GM18858 (cell line): ENCODE data around the gene IP6K3.

Experiments
- ATAC-seq: cut with Tn5 transposase; IDR thresholded peaks from one replicate; pipeline ENCODE4 v1.9.1; 2021; ENCODE audit not compliant: unreplicated experiment

The IP6K3 gene

DNA sequence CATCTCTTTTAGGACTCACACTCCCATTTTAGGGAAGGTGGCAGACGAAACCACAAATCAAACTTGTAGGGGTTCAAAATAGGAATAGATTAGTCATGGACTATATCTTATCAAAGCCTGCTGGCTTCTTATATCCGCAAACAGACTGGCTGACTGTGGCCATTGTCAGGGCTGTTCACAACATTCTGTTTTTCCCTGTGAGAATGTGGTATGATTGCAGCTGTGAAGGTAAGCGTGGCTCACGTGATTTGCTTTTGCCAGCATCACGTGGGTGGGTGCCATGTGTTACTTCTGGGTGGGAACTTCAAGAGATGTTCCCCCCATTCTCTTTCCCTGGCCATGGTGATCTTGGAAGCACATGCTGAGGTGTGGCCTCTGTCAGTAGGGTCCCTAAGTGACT lies 5.9 kb downstream of the IP6K3 start:
- ATAC-seq, result no peak

DNA sequence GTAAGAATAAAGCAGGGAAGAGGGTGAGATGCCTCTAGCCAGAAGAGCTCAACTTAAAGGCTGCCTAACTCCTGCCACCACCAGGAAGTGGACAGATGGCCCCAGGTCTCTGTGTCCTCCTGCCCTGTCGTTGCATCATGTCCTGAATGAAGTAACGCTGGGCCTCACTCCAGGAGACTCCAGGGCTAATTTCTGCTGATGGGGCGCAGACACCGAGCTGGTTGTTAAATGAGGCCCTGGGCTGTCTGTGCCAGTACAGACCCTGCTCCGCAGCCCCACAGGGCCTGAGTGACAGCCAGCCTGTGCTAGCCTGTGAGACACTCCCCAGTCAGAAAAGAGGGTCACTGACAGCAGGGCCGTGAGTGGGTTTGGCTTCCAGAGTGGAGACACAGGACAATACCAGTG lies 6.5 kb downstream of the IP6K3 start:
- no peak for ATAC-seq

DNA sequence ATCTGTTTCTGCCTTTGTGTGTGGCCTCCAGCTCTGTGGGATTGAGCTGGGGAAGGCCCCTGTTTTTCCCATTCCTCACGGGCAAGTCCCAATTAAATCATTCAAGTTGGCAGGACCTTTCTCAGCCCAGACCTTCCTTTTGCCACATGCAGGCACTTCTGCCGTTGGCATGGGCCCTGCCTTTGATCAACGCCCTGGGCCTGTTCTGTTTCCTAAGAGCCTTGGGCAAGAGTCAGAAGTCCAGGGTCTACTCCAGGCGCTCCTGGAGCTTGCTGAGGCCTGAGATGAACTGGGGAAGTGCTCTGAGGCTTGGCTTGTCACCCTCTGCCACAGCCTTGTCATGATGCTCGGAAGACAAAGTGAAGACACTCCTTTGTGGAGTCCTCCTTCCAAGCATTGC lies 7.1 kb downstream of the IP6K3 start:
- no peak for ATAC-seq

DNA sequence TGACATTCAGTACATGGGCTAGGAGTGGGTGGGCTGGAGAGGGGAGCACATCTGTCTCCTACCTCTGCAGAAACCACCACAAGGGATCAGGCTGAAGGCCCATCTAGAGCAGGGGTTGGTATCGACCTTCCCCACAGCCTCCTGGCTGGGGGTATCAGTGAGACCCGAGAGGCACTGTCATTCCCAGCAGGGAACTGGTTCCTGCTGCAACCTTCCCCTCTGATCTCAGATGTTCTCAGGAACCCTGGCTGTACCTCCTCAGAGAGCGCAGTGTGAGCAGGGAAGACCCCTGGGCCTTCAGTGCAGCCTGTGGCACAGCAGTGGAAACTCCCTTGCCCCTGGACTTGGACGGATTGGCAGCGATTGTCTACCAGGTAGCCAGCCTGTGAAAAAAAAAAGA lies 7.8 kb downstream of the IP6K3 start:
- no peak for ATAC-seq

DNA sequence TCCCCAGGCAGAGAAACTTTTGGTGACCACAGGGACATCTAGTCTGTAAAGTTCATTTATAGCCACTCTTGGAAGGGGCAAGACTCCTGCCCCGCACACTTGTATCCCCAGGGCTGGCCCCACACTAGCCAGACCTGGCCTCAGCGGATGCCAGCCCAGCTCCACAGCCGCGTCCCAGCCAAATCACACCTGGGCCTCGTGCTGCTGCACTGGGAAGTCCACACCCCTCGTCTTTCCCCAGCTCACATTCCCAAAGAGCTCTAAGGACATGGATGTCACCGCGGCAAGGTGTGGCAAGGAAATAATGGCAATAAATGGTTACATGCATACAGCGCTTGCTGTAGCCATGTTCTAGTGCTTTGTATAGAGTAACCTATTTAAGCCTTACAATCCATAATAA lies 8.6 kb downstream of the IP6K3 start:
- no peak for ATAC-seq

DNA sequence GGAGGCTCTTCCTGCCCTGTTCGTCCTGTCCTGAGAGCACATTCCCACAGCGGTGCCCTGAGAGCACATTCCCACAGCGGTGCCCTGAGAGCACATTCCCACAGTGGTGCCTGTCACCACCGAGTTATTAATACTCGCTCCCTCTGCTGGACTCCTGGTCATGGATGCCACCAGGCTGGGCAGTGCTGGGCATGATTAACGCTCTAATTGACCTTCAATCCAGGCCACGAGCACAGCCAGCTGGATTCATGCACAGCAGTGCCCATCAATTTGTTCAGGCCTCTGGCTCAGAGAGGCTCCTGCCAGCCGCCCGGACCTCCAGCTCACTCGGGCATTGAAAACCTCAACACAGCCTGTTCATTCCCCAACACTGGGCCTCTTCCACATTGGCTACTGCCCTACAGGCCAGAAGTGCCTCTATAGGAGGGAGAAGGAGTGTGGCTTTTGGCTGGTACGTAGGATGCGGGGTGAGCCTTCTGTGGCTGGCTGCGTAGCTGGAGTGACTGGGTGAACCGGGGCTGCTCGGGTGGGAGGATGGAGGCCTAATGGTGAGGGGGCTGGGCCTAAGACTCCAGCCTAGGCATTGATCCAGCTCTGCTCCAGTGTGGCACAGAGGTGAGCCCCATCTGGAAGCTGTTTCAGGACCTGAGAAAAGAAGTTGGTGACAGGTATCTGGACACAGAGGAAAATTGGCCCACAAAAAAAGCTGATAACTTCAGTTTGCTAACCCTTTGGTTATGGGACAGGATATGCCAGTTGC lies 9.3 kb downstream of the IP6K3 start:
- ATAC-seq, result no peak

DNA sequence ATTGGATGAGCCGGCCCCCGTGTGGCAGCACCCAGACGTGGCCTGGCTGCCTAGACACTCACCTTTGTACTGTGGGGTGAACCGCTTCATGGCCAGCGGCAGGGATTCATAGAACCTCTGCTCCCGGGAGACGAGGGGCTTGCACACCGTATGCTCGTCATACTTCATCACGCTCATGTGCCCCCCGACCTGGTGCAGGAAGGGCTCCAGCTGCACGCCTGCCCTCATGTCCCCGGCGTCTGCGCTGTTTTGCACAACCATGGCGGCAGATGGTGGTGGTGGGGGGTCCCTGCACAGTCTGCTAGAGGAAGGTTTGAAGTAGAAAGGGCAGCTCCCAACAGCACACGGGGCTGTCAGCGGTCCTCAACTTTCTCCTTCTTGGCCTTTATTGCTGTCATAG lies 11.5 kb downstream of the IP6K3 start:
- ATAC-seq, result no peak

DNA sequence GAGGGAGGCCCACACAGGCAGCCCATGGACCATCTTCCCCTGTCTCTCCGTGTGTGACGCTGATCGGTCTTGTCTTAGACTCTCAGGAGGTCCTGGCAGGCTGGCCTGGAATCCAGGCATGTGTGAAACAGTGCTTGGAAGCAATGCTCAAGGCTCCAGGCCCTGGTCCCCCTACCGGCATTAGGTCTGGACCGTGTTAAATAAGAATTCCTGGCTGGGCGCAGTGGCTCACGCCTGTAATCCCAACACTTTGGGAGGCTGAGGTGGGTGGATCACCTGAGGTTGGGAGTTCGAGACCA lies 13.0 kb downstream of the IP6K3 start:
- ATAC-seq, result no peak

DNA sequence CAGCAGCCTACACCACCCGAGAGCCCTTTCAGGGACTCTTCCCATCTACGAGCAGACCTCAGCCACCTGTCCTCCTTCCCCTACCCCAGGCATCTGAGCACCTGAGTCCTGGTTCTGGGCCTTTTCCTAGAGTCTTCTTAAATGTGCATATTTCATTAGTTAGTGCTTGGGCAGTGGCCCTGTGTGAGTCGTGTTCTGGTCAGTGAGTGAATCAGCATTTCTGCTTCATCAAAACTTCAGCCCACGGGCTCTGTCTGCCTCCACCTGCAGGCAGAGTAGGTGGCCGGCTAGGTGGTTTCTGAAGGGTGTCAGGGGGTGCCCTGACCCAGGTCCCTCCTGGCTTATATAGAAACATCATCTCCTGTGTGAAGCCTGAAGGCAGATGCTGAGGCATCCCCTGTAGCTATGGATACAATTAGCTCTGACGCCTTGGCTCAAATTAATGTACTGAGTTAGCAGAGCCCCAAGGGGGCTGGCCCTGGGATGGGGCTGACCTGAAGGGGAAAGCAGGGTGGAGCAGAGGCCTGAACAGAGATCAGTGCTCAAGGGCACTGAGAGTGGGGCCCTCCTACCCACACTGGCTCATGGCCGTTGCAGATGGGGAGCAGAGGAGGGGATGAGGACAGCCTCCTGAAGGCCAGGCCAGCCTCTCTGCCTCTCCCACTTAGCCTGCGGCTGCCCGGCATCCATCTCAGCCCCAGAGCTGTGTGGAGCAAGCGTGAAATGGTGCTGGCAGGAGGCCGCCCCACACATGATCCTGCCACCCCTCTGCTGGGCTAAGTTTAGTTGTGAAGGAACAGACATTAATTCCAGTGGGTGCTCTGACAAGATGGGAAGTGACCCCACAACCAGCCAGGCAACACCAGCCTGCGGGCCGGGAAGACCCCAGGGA lies 13.6 kb downstream of the IP6K3 start:
- ATAC-seq, result no peak

DNA sequence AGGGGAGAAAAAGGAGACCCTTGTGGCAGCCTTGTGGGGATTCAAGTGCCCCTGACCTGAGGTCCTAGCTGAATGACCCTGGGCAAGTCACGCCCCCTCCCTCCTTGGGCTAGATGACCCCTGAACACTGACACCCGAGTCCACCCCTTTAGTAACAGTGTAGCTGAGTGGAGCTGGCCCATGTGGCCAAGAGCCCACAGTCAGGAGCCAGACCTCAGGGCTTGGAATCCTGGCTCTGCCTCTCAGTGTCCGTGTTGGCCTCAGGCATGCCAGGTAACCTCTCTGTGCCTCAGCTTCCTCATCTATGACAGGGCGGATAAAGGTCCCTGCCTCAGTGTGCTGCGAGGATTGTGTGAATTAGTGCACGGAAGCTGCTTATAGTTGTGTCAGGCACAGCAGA lies 14.3 kb downstream of the IP6K3 start:
- no peak for ATAC-seq

DNA sequence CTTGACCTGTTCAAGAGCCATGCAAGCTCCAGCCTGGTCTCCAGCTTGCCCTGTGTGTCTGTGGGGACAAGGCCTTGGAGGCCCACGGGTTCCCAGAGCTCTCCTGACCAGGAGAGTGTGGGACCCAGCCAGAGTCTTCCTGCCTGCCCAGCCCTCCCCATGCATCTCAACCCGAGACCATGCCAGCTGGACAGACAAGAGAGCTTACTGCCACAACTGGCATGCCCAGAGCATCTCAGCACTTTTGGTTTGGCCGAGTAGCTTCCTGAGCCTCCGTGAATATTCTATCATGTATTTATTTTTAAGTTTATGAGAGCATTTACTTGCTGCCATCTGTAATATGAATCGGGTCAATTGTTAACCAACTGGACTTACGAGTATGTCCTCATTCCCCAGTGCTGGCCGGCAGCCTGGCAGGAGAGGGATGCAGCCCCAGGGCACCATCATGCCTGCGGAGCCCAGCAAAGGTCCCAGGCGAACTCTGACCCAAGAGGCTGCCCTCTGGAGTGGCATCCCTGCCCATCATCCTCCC lies 14.9 kb downstream of the IP6K3 start:
- no peak for ATAC-seq

DNA sequence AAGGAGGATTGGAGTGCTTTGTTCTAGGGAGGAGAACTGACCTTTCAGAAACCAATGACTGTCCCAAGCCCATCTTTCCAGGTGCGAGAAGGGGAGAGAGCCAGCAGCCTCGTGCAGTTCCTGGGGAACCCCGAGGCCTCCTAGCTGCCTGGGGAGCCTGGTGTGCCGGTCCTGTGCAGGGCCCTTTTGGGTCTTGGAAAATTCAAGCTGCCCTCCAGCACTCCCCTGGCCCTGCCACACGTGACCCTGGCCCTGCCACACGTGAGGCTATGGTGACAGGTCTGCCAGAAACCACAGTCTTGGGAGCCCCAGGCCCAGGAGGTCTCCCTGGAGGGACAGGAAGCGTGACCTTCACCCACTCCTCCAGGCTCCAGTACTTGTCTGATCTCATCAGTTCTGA lies 15.7 kb downstream of the IP6K3 start:
- ATAC-seq, result no peak

DNA sequence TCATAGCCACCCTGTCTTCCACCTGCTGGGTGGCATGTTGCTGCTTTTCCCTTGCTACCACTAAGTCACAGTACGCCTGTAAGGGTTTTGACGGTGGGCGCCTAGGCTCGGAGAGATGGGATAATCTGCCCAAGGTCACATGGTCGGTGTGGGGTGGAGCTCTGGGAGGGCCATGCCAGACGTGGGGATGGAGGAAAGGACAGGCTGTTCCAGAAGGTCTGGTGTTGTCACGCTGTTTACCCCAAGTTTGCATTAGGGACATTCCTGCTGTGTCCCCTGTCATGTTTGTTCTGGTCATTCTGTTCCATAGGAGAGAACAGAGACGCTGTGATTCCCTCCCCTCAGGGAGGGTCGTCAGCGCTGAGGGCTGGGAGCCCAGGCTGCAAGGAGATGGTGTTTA lies 16.1 kb downstream of the IP6K3 start:
- no peak for ATAC-seq

DNA sequence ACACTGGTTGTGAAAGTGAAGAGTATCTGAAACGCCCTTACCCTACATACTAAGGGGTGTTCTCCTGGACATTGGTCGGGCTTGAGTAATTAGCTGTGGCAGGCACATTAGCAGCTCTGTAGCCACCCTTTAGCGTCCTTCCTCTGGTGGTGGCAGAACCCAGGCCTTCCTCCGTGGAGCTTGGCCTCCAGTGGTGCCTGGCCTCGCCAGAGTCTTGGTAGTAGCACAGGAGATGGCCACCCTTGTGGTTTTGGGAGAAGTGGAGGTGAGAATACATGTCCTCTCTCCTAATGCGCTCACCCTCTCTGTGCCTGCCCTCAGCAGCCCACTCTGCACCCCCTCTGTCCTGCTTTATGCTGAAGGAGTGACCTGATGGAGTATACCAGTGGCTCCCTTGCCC lies 17.6 kb downstream of the IP6K3 start:
- ATAC-seq, result no peak

DNA sequence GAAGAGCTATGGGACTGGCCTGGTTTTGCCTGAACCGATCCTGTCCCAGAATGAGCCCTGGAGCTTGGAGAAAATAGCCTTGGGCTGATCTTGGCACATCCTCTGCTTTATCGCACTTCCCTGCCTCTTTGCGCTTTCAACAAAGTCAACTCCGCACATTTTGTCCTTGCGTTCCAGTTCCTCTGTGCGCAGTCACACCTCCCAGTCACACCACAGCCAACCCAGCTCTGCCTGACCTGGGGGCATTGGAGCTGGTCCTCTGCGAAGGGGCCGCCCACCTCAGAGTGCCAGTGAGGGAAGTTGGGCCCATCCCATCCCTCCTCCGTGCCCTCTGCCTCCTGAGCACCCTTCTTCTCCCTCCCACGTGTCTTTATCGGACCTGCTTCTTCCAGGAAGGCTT lies 18.3 kb downstream of the IP6K3 start:
- no peak for ATAC-seq

DNA sequence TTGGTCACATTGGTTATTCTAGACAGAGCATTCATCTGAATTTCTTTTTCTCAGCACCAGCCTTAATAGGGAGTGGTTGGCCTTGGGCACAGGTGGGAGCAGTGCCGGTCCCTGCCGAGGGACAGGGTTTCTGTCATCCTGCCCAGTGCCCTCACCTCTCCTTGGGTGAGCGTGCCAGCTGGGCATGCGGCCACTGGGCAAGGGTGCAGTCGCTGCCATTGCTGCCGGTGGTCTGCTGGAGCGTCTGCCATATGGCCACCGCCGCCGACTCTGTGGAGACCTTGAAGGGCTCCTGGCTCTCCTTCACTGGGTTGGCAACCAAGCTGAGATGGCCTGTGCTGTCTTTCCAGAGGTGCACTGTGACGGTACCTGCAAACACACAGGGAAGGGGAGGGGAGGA lies 18.8 kb downstream of the IP6K3 start:
- no peak for ATAC-seq

DNA sequence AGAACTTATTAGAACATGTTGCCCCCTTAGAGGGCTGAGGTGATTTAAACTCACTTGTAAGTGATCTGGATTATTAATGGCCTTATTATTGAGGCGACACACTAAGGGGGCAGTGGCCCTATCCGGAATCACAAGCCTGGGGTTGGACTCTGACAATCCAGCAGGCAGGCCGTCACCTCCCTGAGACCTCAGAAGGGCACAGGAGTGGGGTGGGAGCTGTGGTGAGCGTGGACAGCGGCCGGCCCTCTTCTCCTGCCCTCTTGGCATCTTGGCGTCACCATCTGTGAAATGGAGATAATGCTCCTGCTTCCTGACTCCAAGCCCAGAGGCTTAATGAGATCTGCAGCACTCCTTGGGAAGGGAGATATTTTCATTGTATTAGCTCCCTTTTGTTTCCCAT lies 19.6 kb downstream of the IP6K3 start:
- ATAC-seq, result no peak

DNA sequence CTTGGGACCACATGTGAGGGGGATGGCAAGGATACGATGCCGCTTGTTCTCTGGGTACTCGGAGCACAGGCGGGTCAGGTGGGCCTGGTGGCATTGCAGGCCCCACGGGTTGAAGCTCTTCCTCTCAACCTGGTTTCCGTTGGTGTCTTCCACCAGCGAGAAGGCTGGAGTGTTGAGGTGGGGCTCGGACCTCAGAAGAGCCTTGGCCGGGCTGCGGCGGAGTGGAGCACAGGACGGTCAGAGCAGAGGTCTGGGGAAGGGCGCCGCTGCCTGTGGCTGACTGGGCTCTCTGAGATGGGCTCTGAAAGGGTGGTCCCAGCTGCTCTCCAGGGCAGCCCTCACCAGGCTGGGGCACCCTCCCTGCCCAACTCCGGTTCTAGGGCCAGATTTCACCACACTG lies 20.0 kb downstream of the IP6K3 start:
- ATAC-seq, result no peak

DNA sequence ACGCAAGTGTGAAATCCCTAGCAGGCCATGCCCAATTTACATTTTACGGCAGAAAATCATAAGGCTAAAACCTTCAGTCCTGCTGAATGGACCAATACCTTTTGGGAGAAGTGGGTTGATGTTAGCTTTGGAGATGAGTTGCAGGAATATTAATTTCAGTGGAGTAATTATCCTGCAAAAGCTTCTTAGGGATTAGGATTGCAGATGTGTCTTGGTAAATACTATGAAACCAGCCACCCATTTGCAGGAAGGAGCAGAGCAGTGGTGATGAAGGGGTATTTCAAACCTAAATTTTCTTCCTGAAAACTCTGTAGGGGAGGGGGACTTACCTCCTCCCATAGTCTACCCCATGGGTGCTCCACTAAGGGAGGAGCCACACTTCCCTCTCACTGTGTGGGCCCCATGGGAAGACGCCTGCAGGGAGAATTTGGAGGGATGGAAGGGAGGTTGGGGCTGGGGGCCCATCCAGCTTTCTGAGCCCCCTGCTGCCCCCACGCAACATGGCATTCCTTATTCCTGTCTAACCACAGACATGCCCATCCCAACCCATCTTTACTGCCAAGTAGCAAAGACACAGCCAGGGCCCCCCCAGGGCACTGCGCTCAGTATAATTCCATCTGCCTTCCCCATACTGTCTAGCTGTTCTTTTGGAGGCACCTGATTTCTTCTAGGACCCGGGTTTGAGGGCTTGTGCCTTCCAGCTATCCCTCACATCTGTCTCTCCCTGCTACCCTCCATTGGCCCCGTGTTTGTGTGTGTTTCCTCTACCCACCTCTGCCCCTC lies 20.6 kb downstream of the IP6K3 start:
- ATAC-seq, result no peak

DNA sequence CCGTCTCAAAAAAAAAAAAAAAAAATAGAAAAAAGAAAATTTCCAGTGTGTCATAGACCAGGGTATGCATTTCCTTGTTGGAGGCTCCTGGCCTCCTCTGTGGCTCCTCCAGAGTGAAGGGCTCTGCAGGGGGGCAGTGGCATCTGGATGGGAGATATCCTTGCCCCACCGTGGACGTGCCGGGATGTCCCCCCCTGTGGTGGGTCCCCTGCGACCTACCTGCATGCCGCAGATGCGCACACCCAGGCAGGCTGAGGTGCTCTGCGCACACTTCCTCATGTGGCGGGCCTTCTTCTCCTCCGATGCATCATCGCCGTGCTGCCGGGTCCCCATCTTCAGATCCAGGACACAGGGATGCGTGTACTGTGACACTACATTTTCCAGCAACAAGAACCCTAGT lies 21.5 kb downstream of the IP6K3 start:
- no peak for ATAC-seq

DNA sequence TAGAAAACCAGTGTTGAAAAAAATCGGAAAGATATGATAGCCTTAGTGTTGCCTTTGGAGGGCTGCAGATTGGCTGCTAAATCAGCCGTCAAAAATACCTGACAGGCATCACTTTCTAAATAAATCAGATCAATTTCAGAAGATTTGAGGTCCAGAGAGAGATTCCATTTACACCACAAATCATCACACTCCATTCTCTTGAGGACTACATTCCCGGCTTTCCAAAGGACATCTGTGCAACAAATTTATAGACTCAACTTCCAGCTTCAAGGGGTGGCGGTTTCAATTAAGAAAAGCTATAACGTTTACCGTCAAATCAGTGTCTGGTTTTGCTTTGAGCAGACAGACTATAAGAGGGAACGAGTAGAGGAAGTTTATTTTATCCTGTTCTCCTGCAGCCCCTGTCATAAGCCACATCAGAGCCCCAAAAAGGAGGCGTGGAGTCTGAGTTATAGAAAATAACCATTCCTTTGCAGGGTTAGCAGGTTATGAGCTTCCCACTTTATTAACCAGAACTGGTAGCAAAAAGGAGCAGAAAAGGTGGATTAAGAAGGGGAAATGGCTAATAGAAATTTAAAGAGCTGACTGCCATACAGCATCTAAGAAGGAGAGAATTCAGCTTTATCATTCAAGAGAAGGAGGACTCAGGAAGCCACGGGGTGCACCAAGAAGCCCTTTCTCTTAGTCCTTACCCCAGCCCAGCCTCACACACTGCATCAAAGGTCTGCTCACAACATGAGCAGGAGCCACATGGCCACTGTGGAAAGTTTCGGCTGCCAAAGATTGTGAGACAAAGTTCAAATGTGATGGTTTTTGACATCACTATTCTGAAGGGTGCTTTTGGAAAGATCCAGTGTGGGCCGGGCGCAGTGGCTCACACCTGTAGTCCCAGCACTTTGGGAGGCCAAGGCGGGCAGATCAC lies 22.3 kb downstream of the IP6K3 start:
- ATAC-seq, result no peak
